ENCODE measurements around the gene KCNMA1. TPM values are rescaled to one million over a fixed set of nuclear protein-coding genes. Genes with fewer than 3 reads are reported as not detected.

The KCNMA1 gene
- total RNA-seq, 1 donor from 2014 or later = 87.6 TPM

- no peak for TF ChIP-seq CTCF (IDR thresholded peaks at IDR 0.05)
- Mint-ChIP-seq H3K27ac (ENCODE audit: unreplicated experiment) (no peak overlapping the region), H3K36me3 (ENCODE audit: low read depth) (peaks cover 4% of the 10 kb centered on the region), H3K4me3 (ENCODE audit: unreplicated experiment) (no peak overlapping the region), H3K4me1 (ENCODE audit: low read depth) (peaks cover 11% of the 10 kb centered on the region), H3K27me3 (ENCODE audit: low read depth) (no peaks in the 10 kb centered on the region), H3K9me3 (ENCODE audit: low read depth) (peaks cover 14% of the 10 kb centered on the region)
- DNase-seq (ENCODE audit: low spot score) = no peak
These were observed 269.6 kb downstream of the KCNMA1 start for GRCh38 chr10:77368006-77368405.

GRCh38 chr10:77363210-77363609 lies 274.4 kb downstream of the KCNMA1 start:
- no peak for TF ChIP-seq CTCF (IDR thresholded peaks at IDR 0.05)
- no peak for DNase-seq (ENCODE audit: low spot score)
- Mint-ChIP-seq H3K4me3 (ENCODE audit: unreplicated experiment) (no peak overlapping the region), H3K9me3 (ENCODE audit: low read depth) (peaks cover 2% of the 10 kb centered on the region), H3K36me3 (ENCODE audit: low read depth) (peaks cover 1% of the 10 kb centered on the region), H3K27me3 (ENCODE audit: low read depth) (no peaks in the 10 kb centered on the region), H3K4me1 (ENCODE audit: low read depth) (peaks cover 18% of the 10 kb centered on the region), H3K27ac (ENCODE audit: unreplicated experiment) (no peak overlapping the region)

GRCh38 chr10:77361831-77362230 lies 275.8 kb downstream of the KCNMA1 start:
- no peaks in the 10 kb centered on the region for H3K9me3 Mint-ChIP-seq (ENCODE audit: low read depth)
- no peak overlapping the region for H3K27ac Mint-ChIP-seq (ENCODE audit: unreplicated experiment)
- peaks cover 1% of the 10 kb centered on the region for H3K36me3 Mint-ChIP-seq (ENCODE audit: low read depth)
- peaks cover 32% of the 10 kb centered on the region for H3K4me1 Mint-ChIP-seq (ENCODE audit: low read depth)
- no peak for TF ChIP-seq CTCF (IDR thresholded peaks at IDR 0.05)
- no peak overlapping the region for H3K4me3 Mint-ChIP-seq (ENCODE audit: unreplicated experiment)
- H3K27me3 Mint-ChIP-seq (ENCODE audit: low read depth) = no peaks in the 10 kb centered on the region
- DNase-seq (ENCODE audit: low spot score) = no peak

GRCh38 chr10:77361426-77361825 lies 276.2 kb downstream of the KCNMA1 start:
- Mint-ChIP-seq H3K4me3 (ENCODE audit: unreplicated experiment) (no peak overlapping the region), H3K27ac (ENCODE audit: unreplicated experiment) (no peak overlapping the region), H3K9me3 (ENCODE audit: low read depth) (no peaks in the 10 kb centered on the region), H3K4me1 (ENCODE audit: low read depth) (peaks cover 36% of the 10 kb centered on the region), H3K27me3 (ENCODE audit: low read depth) (no peaks in the 10 kb centered on the region), H3K36me3 (ENCODE audit: low read depth) (peaks cover 1% of the 10 kb centered on the region)
- DNase-seq (ENCODE audit: low spot score) = no peak
- TF ChIP-seq CTCF (IDR thresholded peaks at IDR 0.05) = no peak

GRCh38 chr10:77360835-77361234 lies 276.8 kb downstream of the KCNMA1 start:
- H3K27ac Mint-ChIP-seq (ENCODE audit: unreplicated experiment) = no peak overlapping the region
- H3K9me3 Mint-ChIP-seq (ENCODE audit: low read depth) = no peaks in the 10 kb centered on the region
- peaks cover 1% of the 10 kb centered on the region for H3K36me3 Mint-ChIP-seq (ENCODE audit: low read depth)
- peaks cover 41% of the 10 kb centered on the region for H3K4me1 Mint-ChIP-seq (ENCODE audit: low read depth)
- no peak for DNase-seq (ENCODE audit: low spot score)
- no peak for TF ChIP-seq CTCF (IDR thresholded peaks at IDR 0.05)
- no peak overlapping the region for H3K4me3 Mint-ChIP-seq (ENCODE audit: unreplicated experiment)
- no peaks in the 10 kb centered on the region for H3K27me3 Mint-ChIP-seq (ENCODE audit: low read depth)

All from chondrocyte (in vitro differentiated cells).